GM19023 (cell line): ENCODE results near the gene CHST1.

Experiments used
- ATAC-seq: cut with Tn5 transposase; IDR thresholded peaks from one replicate; pipeline ENCODE4 v1.9.1; 2021; ENCODE audit warnings: mild to moderate bottlenecking, moderate library complexity; ENCODE audit not compliant: unreplicated experiment

Gene CHST1

GRCh38 chr11:45660729-45661438 lies 4.5 kb downstream of the CHST1 start:
- no peak for ATAC-seq

GRCh38 chr11:45659818-45660160 lies 5.6 kb downstream of the CHST1 start:
- ATAC-seq, result no peak

- no peak for ATAC-seq
Measured at GRCh38 chr11:45659031-45659817, 6.2 kb downstream of the CHST1 start.

GRCh38 chr11:45658292-45658991 lies 7.0 kb downstream of the CHST1 start:
- no peak for ATAC-seq

GRCh38 chr11:45657496-45658260 lies 7.7 kb downstream of the CHST1 start:
- ATAC-seq, result no peak

- ATAC-seq, result no peak
Measured at GRCh38 chr11:45655831-45656230, 9.6 kb downstream of the CHST1 start.

- peak; percentile 56 for ATAC-seq
Measured at GRCh38 chr11:45655347-45655756, 10.1 kb downstream of the CHST1 start.

- peak; percentile 17 for ATAC-seq
Measured at GRCh38 chr11:45655012-45655283, 10.5 kb downstream of the CHST1 start.

- no peak for ATAC-seq
Measured at GRCh38 chr11:45654231-45655011, 11.0 kb downstream of the CHST1 start.

- no peak for ATAC-seq
Measured at GRCh38 chr11:45653277-45653676, 12.1 kb downstream of the CHST1 start.

- no peak for ATAC-seq
Measured at GRCh38 chr11:45652781-45653180, 12.6 kb downstream of the CHST1 start.

- no peak for ATAC-seq
Measured at GRCh38 chr11:45651841-45652749, 13.3 kb downstream of the CHST1 start.

- no peak for ATAC-seq
Measured at GRCh38 chr11:45651156-45651555, 14.3 kb downstream of the CHST1 start.

- ATAC-seq, result no peak
Measured at GRCh38 chr11:45650166-45651095, 15.0 kb downstream of the CHST1 start.

GRCh38 chr11:45649544-45650165 lies 15.8 kb downstream of the CHST1 start:
- no peak for ATAC-seq

GRCh38 chr11:45648931-45649330 lies 16.5 kb downstream of the CHST1 start:
- ATAC-seq, result no peak

GRCh38 chr11:45647786-45648185 lies 17.6 kb downstream of the CHST1 start:
- no peak for ATAC-seq

- ATAC-seq, result no peak
Measured at GRCh38 chr11:45647329-45647728, 18.1 kb downstream of the CHST1 start.
